Gastroesophageal sphincter (tissue), 4 donors: ENCODE data around the gene POLR2F. TPM values are rescaled to one million over a fixed set of nuclear protein-coding genes. Genes with fewer than 3 reads are reported as not detected.

Experiments used
- ATAC-seq: fragments of 150-250 bp; one replicate; pipeline ENCODE4 v1.9.1; 2016; ENCODE audit warnings: mild to moderate bottlenecking, moderate library complexity
- H3K27ac ChIP-seq, 4 donors: fragments of 200-600 bp; sonication (generic) in 3 of 4; 1 replicate in 3 of 4; 2 replicates in 1 of 4; pipeline ENCODE4 v1.5.1; 2016 to 2019
- H3K27me3 ChIP-seq: fragments of 200-600 bp; sonication (generic); one replicate; pipeline ENCODE4 v1.5.1; 2019
- H3K36me3 ChIP-seq, 2 donors: fragments of 200-600 bp; sonication (generic); one replicate each; pipeline ENCODE4 v1.5.1; 2019; ENCODE audit warnings: control low read depth in 1 of 2
- H3K4me1 ChIP-seq, 3 donors: fragments of 200-600 bp; sonication (generic); 1 replicate in 2 of 3; 2 replicates in 1 of 3; pipeline ENCODE4 v1.5.1; 2016 to 2019; ENCODE audit warnings: control low read depth in 2 of 3
- H3K4me3 ChIP-seq, 2 donors: fragments of 200-600 bp; sonication (generic); one replicate each; pipeline ENCODE4 v1.5.1; 2019; ENCODE audit warnings: mild to moderate bottlenecking in 1 of 2, moderate library complexity in 1 of 2
- H3K9me3 ChIP-seq, 3 donors: fragments of 200-600 bp; sonication (generic); one replicate each; pipeline ENCODE4 v1.5.1; 2017 to 2019; ENCODE audit warnings: control low read depth in 2 of 3
- EP300 ChIP-seq: sonication (generic); formaldehyde crosslinking; IDR thresholded peaks from one replicate; pipeline ENCODE4 v1.6.1; 2017; ENCODE audit warnings: antibody characterized with exemption, mild to moderate bottlenecking
- POLR2A ChIP-seq, 2 donors: fragments of 450-650 bp; IDR thresholded peaks; one replicate each; pipeline ENCODE4 v1.6.1; 2017; ENCODE audit warnings: antibody characterized with exemption in 2 of 2, mild to moderate bottlenecking in 2 of 2, moderate library complexity in 1 of 2
- POLR2AphosphoS5 ChIP-seq: sonication (generic); formaldehyde crosslinking; IDR thresholded peaks from one replicate; pipeline ENCODE4 v1.6.1; 2017; ENCODE audit warnings: antibody characterized with exemption
- WGBS, 2 donors: methylation state at CpG; one replicate each; pipeline ENCODE4 v1.1.5; 2018; ENCODE audit warnings: low coverage in 1 of 2; 5-methylcytosine and 5-hydroxymethylcytosine counted together
- total RNA-seq, 4 donors: library from RNA; depleted of rRNA; stranded (reverse); fragments of >200 nt; gene quantifications; one replicate each; pipeline ENCODE4 v1.1.0, GENCODE V29; 2016
- TF ChIP-seq, protein P1 (sequence below), 4 experiments: fragments of 200-600 bp in 2 of 4; fragments of 450-650 bp in 2 of 4; sonication (generic) in 1 of 4; IDR thresholded peaks; one replicate each; pipeline ENCODE4 v1.5.1; 2017 to 2019; ENCODE audit warnings: antibody characterized with exemption in 4 of 4, mild to moderate bottlenecking in 2 of 4, moderate library complexity in 2 of 4

POLR2F gene
- total RNA-seq, 4 donors from 2014 or later: 41.4 to 79.5 (median 72.0) TPM

DNA sequence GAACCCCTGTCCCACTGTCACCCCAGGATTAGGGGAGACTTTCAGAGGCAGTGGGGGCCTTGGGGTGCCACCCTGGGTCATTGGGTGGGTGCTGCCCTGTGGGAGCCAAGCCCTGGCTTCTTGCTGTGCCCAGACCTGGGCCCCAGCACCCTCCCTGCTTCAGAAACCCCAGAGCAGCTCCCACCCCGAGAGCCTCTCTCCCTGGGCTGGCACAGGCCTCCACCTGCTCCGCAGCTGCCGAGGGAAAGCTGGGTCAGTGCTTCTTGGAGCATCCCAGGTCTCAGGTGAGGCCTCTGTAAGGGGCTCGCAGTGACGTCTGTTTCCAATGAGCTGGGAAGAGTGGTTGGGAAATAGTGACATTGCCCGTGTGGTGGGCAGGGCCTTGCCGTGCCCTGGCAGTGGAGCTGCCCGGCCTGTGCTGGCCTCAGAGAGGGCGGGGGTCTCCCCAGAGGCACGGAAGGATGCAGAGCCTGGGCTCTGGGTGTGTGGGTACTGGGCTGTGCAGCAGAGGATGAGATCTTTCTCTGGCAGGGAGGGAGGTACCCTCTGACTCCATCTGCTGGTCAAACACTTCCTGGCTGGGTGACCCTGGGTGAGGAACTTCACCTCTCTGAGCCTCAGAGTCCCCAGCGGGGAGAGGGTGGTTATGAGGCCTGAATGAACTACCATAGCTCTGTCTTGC, 23.1 kb upstream of the POLR2F start:
- peak; percentile 38 for ATAC-seq
- TF ChIP-seq EP300 (no peak), POLR2AphosphoS5 (no peak), POLR2A (IDR thresholded peaks at IDR 0.05) (no peak)
- TF ChIP-seq, protein P1, sequence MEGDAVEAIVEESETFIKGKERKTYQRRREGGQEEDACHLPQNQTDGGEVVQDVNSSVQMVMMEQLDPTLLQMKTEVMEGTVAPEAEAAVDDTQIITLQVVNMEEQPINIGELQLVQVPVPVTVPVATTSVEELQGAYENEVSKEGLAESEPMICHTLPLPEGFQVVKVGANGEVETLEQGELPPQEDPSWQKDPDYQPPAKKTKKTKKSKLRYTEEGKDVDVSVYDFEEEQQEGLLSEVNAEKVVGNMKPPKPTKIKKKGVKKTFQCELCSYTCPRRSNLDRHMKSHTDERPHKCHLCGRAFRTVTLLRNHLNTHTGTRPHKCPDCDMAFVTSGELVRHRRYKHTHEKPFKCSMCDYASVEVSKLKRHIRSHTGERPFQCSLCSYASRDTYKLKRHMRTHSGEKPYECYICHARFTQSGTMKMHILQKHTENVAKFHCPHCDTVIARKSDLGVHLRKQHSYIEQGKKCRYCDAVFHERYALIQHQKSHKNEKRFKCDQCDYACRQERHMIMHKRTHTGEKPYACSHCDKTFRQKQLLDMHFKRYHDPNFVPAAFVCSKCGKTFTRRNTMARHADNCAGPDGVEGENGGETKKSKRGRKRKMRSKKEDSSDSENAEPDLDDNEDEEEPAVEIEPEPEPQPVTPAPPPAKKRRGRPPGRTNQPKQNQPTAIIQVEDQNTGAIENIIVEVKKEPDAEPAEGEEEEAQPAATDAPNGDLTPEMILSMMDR (IDR thresholded peaks at IDR 0.05): peak in 3 of 4 experiments; percentile 49 to 65 (median 60)
- WGBS, 2 donors: no CpG with 5 or more reads among the region's 11 CpGs
- Histone ChIP-seq H3K4me3 (no peak overlapping the region), H3K27ac (peak overlapping the region in 3 of 4 donors; percentile 78 to 83 (median 78)), H3K27me3 (no peaks in the 10 kb centered on the region), H3K4me1 (peaks cover 3 to 62% (median 9%) of the 10 kb centered on the region in 3 donors), H3K36me3 (peaks cover 0 to 79% of the 10 kb centered on the region in 2 donors), H3K9me3 (no peaks in the 10 kb centered on the region)

DNA sequence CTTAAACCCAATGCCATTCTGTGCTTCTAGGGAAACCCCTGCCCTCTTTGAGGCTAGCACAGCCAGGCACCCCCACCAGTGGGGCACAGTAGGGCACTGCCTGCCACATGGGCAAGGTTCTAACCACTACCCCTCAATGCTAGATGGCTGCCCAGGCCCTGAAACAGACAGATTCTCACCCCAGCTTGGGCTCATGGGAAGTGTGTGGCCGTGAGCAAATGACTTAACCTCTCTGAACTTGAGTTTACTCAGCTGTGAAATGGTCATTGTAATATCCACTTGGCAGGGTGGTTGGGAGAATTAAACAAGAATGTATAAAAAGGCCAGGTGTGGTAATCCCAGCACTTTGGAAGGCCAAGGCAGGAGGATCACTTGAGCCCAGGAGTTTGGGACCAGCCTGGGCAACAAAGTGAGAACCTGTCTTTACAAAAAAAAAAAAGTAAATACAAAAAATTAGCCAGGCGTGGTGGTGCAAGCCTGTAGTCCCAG, 22.5 kb upstream of the POLR2F start:
- 29 to 73% methylated on average over 1 of the region's 2 CpGs for WGBS, 2 donors
- Histone ChIP-seq H3K27ac (peak overlapping the region in 3 of 4 donors; percentile 78 to 83 (median 78)), H3K36me3 (peaks cover 0 to 78% of the 10 kb centered on the region in 2 donors), H3K9me3 (no peaks in the 10 kb centered on the region), H3K27me3 (no peaks in the 10 kb centered on the region), H3K4me1 (peaks cover 3 to 60% (median 9%) of the 10 kb centered on the region in 3 donors), H3K4me3 (no peak overlapping the region)
- ATAC-seq: no peak
- TF ChIP-seq POLR2AphosphoS5 (no peak), POLR2A (IDR thresholded peaks at IDR 0.05) (no peak), EP300 (no peak)
- TF ChIP-seq, protein P1 (IDR thresholded peaks at IDR 0.05): no peak

DNA sequence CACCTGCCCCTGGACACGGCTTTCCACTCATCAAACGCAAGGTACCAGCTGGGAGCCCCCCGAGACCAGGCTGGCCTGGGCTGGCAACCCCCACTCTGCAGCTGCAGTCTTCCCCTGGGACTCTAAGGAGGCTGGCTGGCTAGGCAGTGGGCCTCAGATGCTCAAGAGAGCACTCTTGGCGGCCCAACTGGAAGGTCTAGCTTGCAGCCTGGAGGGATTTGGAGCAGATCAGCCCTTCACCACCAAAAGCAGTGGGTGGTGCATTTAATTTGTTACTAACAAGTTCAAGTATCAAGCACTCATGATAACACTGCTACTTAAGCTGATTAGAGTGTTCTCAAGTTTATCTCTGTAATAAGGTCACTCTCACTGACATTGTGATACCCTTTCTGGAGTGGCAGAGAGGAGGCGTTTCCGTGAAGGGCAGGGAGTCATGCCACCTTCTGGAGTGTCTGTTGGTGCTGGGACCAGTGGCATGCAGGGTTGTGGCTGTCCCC, 21.6 kb upstream of the POLR2F start:
- peaks cover 3 to 60% (median 9%) of the 10 kb centered on the region in 3 donors for H3K4me1 ChIP-seq

DNA sequence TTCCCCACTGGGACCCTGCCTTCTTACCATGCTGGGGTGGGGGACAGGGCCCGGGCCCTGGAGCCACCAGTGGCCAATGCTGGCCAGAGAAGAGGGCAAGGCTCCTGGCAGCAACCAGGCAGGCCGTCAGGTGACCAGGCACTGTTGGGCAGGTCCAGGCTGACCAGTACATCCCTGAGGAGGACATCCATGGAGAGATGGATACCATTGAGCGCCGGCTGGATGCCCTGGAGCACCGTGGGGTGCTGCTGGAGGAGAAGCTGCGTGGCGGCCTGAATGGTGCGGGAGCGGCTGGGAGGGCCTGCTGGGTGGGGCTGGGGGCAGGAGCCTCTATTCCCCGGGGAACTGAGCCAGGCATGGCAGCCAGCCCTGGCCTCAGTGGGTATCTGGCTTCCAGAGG, 21.1 kb upstream of the POLR2F start:
- TF ChIP-seq POLR2A (IDR thresholded peaks at IDR 0.05): no peak
- no peak for TF ChIP-seq POLR2AphosphoS5
- TF ChIP-seq, protein P1 (IDR thresholded peaks at IDR 0.05): no peak
- no peak for TF ChIP-seq EP300
- WGBS, 2 donors: 80% methylated on average over 1 of the region's 10 CpGs; no CpG with 5 or more reads in 1 of the 2 donors
- no peak overlapping the region for H3K4me3 ChIP-seq
- no peak for ATAC-seq
- H3K27me3 ChIP-seq: no peaks in the 10 kb centered on the region
- H3K4me1 ChIP-seq: peaks cover 3 to 60% (median 9%) of the 10 kb centered on the region in 3 donors
- peaks cover 0 to 78% of the 10 kb centered on the region in 2 donors for H3K36me3 ChIP-seq
- H3K27ac ChIP-seq: peak overlapping the region in 3 of 4 donors; percentile 78 to 83 (median 82)
- no peaks in the 10 kb centered on the region for H3K9me3 ChIP-seq

More for the DNA sequence above, 21.6 kb upstream of the POLR2F start:
- WGBS, 2 donors: 80% methylated on average over 1 of the region's 6 CpGs; no CpG with 5 or more reads in 1 of the 2 donors
- H3K4me3 ChIP-seq: no peak overlapping the region
- TF ChIP-seq POLR2AphosphoS5 (no peak), POLR2A (IDR thresholded peaks at IDR 0.05) (no peak), EP300 (no peak)
- TF ChIP-seq, protein P1 (IDR thresholded peaks at IDR 0.05): no peak
- peak overlapping the region in 3 of 4 donors; percentile 78 to 83 (median 82) for H3K27ac ChIP-seq
- H3K36me3 ChIP-seq: peaks cover 0 to 78% of the 10 kb centered on the region in 2 donors
- H3K27me3 ChIP-seq: no peaks in the 10 kb centered on the region
- no peak for ATAC-seq
- no peaks in the 10 kb centered on the region for H3K9me3 ChIP-seq
